ENCODE measurements around the gene PPEF2.
"Not testable (repeated sequence)": the region's sequence is repeated elsewhere in the genome, so short reads cannot be mapped to it uniquely, and the experiment has no call there.

PPEF2 gene

GRCh38 chr4:75935628-75936027 is 33.4 kb upstream of the PPEF2 start:
- H3K4me3 ChIP-seq (ENCODE audit: control insufficient read depth, low read depth, low read length): no peak overlapping the region
- DNase-seq (ENCODE audit: low read depth): no peak
- TF ChIP-seq CTCF (conservative IDR thresholded peaks at IDR 0.05; ENCODE audit: control insufficient read depth, insufficient read depth, low read depth, low read length): no peak

- no peak overlapping the region for H3K4me3 ChIP-seq (ENCODE audit: control insufficient read depth, low read depth, low read length)
- TF ChIP-seq CTCF (conservative IDR thresholded peaks at IDR 0.05; ENCODE audit: control insufficient read depth, insufficient read depth, low read depth, low read length): no peak
- DNase-seq (ENCODE audit: low read depth): no peak
Measured at GRCh38 chr4:75930152-75930551, 27.9 kb upstream of the PPEF2 start.

GRCh38 chr4:75924916-75925315 is 22.7 kb upstream of the PPEF2 start:
- not testable (repeated sequence) for H3K4me3 ChIP-seq (ENCODE audit: control insufficient read depth, low read depth, low read length); DNase-seq (ENCODE audit: low read depth)

- no peak overlapping the region for H3K4me3 ChIP-seq (ENCODE audit: control insufficient read depth, low read depth, low read length)
- DNase-seq (ENCODE audit: low read depth): no peak
- TF ChIP-seq CTCF (conservative IDR thresholded peaks at IDR 0.05; ENCODE audit: control insufficient read depth, insufficient read depth, low read depth, low read length): no peak
Measured at GRCh38 chr4:75924309-75924827, 22.1 kb upstream of the PPEF2 start.

GRCh38 chr4:75922588-75922987 is 20.3 kb upstream of the PPEF2 start:
- DNase-seq (ENCODE audit: low read depth): no peak
- H3K4me3 ChIP-seq (ENCODE audit: control insufficient read depth, low read depth, low read length): no peak overlapping the region
- no peak for TF ChIP-seq CTCF (conservative IDR thresholded peaks at IDR 0.05; ENCODE audit: control insufficient read depth, insufficient read depth, low read depth, low read length)

GRCh38 chr4:75921910-75922309 is 19.7 kb upstream of the PPEF2 start:
- DNase-seq (ENCODE audit: low read depth): no peak
- H3K4me3 ChIP-seq (ENCODE audit: control insufficient read depth, low read depth, low read length): no peak overlapping the region
- TF ChIP-seq CTCF (conservative IDR thresholded peaks at IDR 0.05; ENCODE audit: control insufficient read depth, insufficient read depth, low read depth, low read length): no peak

GRCh38 chr4:75920327-75920726 is 18.1 kb upstream of the PPEF2 start:
- TF ChIP-seq CTCF (conservative IDR thresholded peaks at IDR 0.05; ENCODE audit: control insufficient read depth, insufficient read depth, low read depth, low read length): no peak
- no peak overlapping the region for H3K4me3 ChIP-seq (ENCODE audit: control insufficient read depth, low read depth, low read length)
- no peak for DNase-seq (ENCODE audit: low read depth)
